Endothelial cell of umbilical vein (primary cell): ENCODE measurements around the gene PDSS2. TPM values are rescaled to one million over a fixed set of nuclear protein-coding genes. Genes with fewer than 3 reads are reported as not detected.

ENCODE experiments used
- BruUV-seq: library from RNA; stranded (reverse); fragments of 400-500 nt; replicated peaks from 2 replicates; lab custom pipeline; 2021; lab: Mats Ljungman, UMichigan
- CTCF ChIA-PET: fragments of 300-600, 350-600 bp; sonication (Branson Sonifier 250); formaldehyde crosslinking; loops from one replicate; lab custom pipeline; 2021; ENCODE audit warnings: antibody characterized with exemption, inconsistent platforms; lab: Charles Lee
- POLR2A ChIA-PET: fragments of 300-600, 350-600 bp; sonication (Branson Sonifier 250); formaldehyde crosslinking; loops from one replicate; lab custom pipeline; 2021; ENCODE audit warnings: antibody characterized with exemption, inconsistent platforms; lab: Charles Lee
- DNase-seq: peaks from one replicate; pipeline ENCODE4 v3.0.0-alpha.2; 2011; ENCODE audit warnings: low read depth, low spot score
- FAIRE-seq: peaks from 2 replicates; lab custom pipeline; 2011; peaks lifted over from hg19 to GRCh38; lab: Jason Lieb, UNC
- H2AFZ ChIP-seq: 2 replicates; pipeline ENCODE4 v1.6.0; 2012; ENCODE audit warnings: low read depth, low read length, control low read depth, inconsistent platforms
- H3K27ac ChIP-seq: 2 replicates; pipeline ENCODE4 v1.5.1; 2011; ENCODE audit warnings: low read depth, mild to moderate bottlenecking, control low read depth, low read length, moderate library complexity; ENCODE audit not compliant: insufficient read depth
- H3K27me3 ChIP-seq, 2 experiments: 2 replicates each; pipeline versions ENCODE4 v1.6.0 to v1.6.1; 2011; ENCODE audit warnings: low read length in 2 of 2, mixed read lengths in 1 of 2; ENCODE audit not compliant: control insufficient read depth in 2 of 2, insufficient read depth in 2 of 2
- H3K36me3 ChIP-seq, 2 experiments: 2 replicates in 1 of 2; 3 replicates in 1 of 2; pipeline ENCODE4 v1.5.1; 2011; ENCODE audit warnings: low read length in 2 of 2, mild to moderate bottlenecking in 1 of 2, moderate library complexity in 1 of 2; ENCODE audit not compliant: control insufficient read depth in 2 of 2, insufficient read depth in 2 of 2; ENCODE audit errors: extremely low read depth in 1 of 2
- H3K4me1 ChIP-seq: 3 replicates; pipeline ENCODE4 v1.5.1; 2011; ENCODE audit warnings: mild to moderate bottlenecking, low read length; ENCODE audit not compliant: control insufficient read depth, insufficient read depth; ENCODE audit errors: extremely low read depth
- H3K4me2 ChIP-seq: 2 replicates; pipeline ENCODE4 v1.6.1; 2011; ENCODE audit warnings: low read length, control low read depth, mixed read lengths; ENCODE audit not compliant: insufficient read depth
- H3K4me3 ChIP-seq, 3 experiments: fragments of 200-600 bp in 1 of 3; sonication (generic), shearing (Covaris generic) in 1 of 3; replicated peaks in 1 of 3; 2 replicates each; pipeline ENCODE4 v1.5.1; 2011 to 2016; ENCODE audit warnings: control low read depth in 3 of 3, low read length in 3 of 3, mild to moderate bottlenecking in 2 of 3, inconsistent platforms in 1 of 3, low read depth in 1 of 3, moderate library complexity in 1 of 3; ENCODE audit not compliant: insufficient read depth in 1 of 3
- H3K79me2 ChIP-seq: 2 replicates; pipeline ENCODE4 v1.6.0; 2012; ENCODE audit warnings: low read length, inconsistent platforms; ENCODE audit not compliant: control insufficient read depth, insufficient read depth
- H3K9ac ChIP-seq: replicated peaks from 2 replicates; pipeline ENCODE3; 2011; ENCODE audit warnings: low read length, control low read depth; ENCODE audit not compliant: insufficient read depth; ENCODE audit errors: extremely low read depth
- H3K9me1 ChIP-seq: replicated peaks from 3 replicates; pipeline ENCODE4 v1.6.0; 2011; ENCODE audit warnings: mild to moderate bottlenecking, low read length; ENCODE audit not compliant: control insufficient read depth, insufficient read depth; ENCODE audit errors: extremely low read depth
- H3K9me3 ChIP-seq: replicated peaks from 2 replicates; pipeline ENCODE4 v1.5.1; 2012; ENCODE audit warnings: low read length, inconsistent platforms; ENCODE audit not compliant: control insufficient read depth, insufficient read depth
- H4K20me1 ChIP-seq: replicated peaks from 2 replicates; pipeline ENCODE3; 2011; ENCODE audit warnings: mild to moderate bottlenecking, low read length; ENCODE audit not compliant: control insufficient read depth, insufficient read depth; ENCODE audit errors: extremely low read depth
- CTCF ChIP-seq, 2 donors: IDR thresholded peaks; 1 replicate in 1 of 2; 2 replicates in 1 of 2; pipeline ENCODE4 v1.5.1; 2011; ENCODE audit warnings: low read length in 2 of 2, mild to moderate bottlenecking in 2 of 2, moderate library complexity in 2 of 2, control low read depth in 1 of 2, inconsistent platforms in 1 of 2, low read depth in 1 of 2; ENCODE audit not compliant: insufficient read depth in 1 of 2; ENCODE audit errors: extremely low read depth in 1 of 2
- EZH2 ChIP-seq: IDR thresholded peaks from 2 replicates; pipeline ENCODE4 v1.6.1; 2012; ENCODE audit warnings: borderline replicate concordance, low read depth, mild to moderate bottlenecking, moderate library complexity, low read length, inconsistent platforms; ENCODE audit not compliant: severe bottlenecking
- FOS ChIP-seq: IDR thresholded peaks from 2 replicates; pipeline ENCODE4 v1.6.1; 2011; ENCODE audit warnings: mild to moderate bottlenecking, low read length, moderate library complexity, borderline replicate concordance; ENCODE audit not compliant: insufficient read depth
- GATA2 ChIP-seq: IDR thresholded peaks from 2 replicates; pipeline ENCODE4 v1.7.0; 2011; ENCODE audit warnings: low read depth, mild to moderate bottlenecking, moderate library complexity, mixed read lengths, low read length; ENCODE audit not compliant: insufficient read length, insufficient read depth
- JUN ChIP-seq: IDR thresholded peaks from 2 replicates; pipeline ENCODE4 v1.6.1; 2011; ENCODE audit warnings: borderline replicate concordance, low read depth; ENCODE audit not compliant: insufficient read length, insufficient read depth
- MYC ChIP-seq: IDR thresholded peaks from one replicate; pipeline ENCODE4 v1.6.1; 2011; ENCODE audit warnings: mild to moderate bottlenecking, low read depth, low read length
- POLR2A ChIP-seq: IDR thresholded peaks from 2 replicates; pipeline ENCODE4 v1.6.1; 2012; ENCODE audit warnings: low read depth, mild to moderate bottlenecking, control low read depth, low read length
- POLR2AphosphoS5 ChIP-seq: IDR thresholded peaks from 2 replicates; pipeline ENCODE4 v1.6.1; 2012; ENCODE audit warnings: low read depth, mild to moderate bottlenecking, control low read depth, low read length, moderate library complexity; ENCODE audit not compliant: insufficient read depth
- dilution Hi-C: fragments of 300-500 bp; cut with MboI; formaldehyde crosslinking; loops from one replicate; pipeline ENCODE4 v1.15.0; 2019; ENCODE audit warnings: low sequenced_read_pairs; ENCODE audit not compliant: extremely low pct_ligation_motif_present
- intact Hi-C: fragments of 100-400 bp; cut with micrococcal nuclease; formaldehyde crosslinking; loops from one replicate; pipeline ENCODE4 v1.10.0; 2022
- polyA plus RNA-seq, 4 experiments: library from polyadenylated mRNA; depleted of rRNA in 3 of 4; stranded (reverse) in 3 of 4; unstranded in 1 of 4; fragments of >200 nt; gene quantifications; 2 replicates each; pipeline versions ENCODE4 v1.2.1 to v1.2.3, GENCODE V29; 2011 to 2012; ENCODE audit warnings: missing spikeins in 1 of 4
- total RNA-seq: library from RNA; stranded (reverse); gene quantifications from 2 replicates; pipeline ENCODE4 v1.2.3, GENCODE V29; 2021
- TF ChIP-seq, protein P1 (sequence below): IDR thresholded peaks from 2 replicates; pipeline ENCODE4 v1.6.1; 2011; ENCODE audit not compliant: insufficient read depth, insufficient read length

PDSS2 gene
- total and polyA plus RNA-seq, 2 donors (not counting 3 experiments of a cell fraction or from before 2014, with no cell fraction given) = 7.6 to 9.3 TPM

DNA sequence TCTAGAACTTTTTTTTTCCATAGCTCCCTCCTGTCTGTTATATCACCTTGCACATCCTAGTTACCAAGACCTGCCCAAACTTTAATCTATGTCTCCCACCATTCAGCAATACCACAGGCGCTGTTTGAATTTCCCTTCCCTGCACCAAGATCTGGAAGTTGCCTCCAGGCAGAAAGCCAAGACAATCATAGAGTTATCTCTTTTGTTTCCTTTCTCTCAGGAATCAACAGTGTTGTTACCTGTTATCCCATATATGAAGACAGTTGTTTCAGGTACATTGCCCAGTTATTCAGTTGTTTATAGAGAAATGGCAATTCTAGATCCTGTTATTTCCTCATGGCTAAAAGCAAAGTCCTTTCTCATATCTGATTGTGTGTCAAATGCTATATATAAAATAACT lies 63.2 kb downstream of the PDSS2 start:
- H4K20me1 ChIP-seq = no peaks in the 10 kb centered on the region
- H3K36me3 ChIP-seq = no peaks in the 10 kb centered on the region
- H3K4me2 ChIP-seq = no peak overlapping the region
- H3K9me1 ChIP-seq = no peaks in the 10 kb centered on the region
- H3K9ac ChIP-seq = no peak overlapping the region
- CTCF ChIA-PET = interaction anchor here (1.5 kb wide), 1 partner anchor 11 kb away, joined by 3 read pairs; no protein-coding TSS in a partner anchor
- H3K27me3 ChIP-seq = no peaks in the 10 kb centered on the region
- no peak overlapping the region for H3K4me3 ChIP-seq
- intact Hi-C loops = no loop called here
- FAIRE-seq (no peak), DNase-seq (no peak)
- no peak overlapping the region for H2AFZ ChIP-seq
- H3K27ac ChIP-seq = no peak overlapping the region
- POLR2A ChIA-PET = no interaction called here
- H3K9me3 ChIP-seq = no peaks in the 10 kb centered on the region
- no TSS peak for BruUV-seq
- no peaks in the 10 kb centered on the region for H3K4me1 ChIP-seq
- no peak for TF ChIP-seq CTCF (IDR thresholded peaks at IDR 0.05; ENCODE audit: extremely low read depth in 1 of 2, insufficient read depth in 1 of 2, low read depth in 1 of 2, low read length in 2 of 2)
- TF ChIP-seq MYC = no peak
- TF ChIP-seq, protein P1, sequence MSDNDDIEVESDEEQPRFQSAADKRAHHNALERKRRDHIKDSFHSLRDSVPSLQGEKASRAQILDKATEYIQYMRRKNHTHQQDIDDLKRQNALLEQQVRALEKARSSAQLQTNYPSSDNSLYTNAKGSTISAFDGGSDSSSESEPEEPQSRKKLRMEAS = no peak
- TF ChIP-seq POLR2A = no peak
- no peak for TF ChIP-seq EZH2
- no peak for TF ChIP-seq GATA2
- TF ChIP-seq JUN = no peak
- no peak for TF ChIP-seq FOS
- no peak for TF ChIP-seq POLR2AphosphoS5
- H3K79me2 ChIP-seq = no peaks in the 10 kb centered on the region
- dilution Hi-C loops = no loop called here
